OCI-LY1 (cell line): Measurements from ENCODE around the gene ROR2.

Experiments
- CTCF ChIP-seq: fragments of 200-600 bp; sonication (generic), shearing (Covaris generic); IDR thresholded peaks from 2 replicates; pipeline ENCODE4 v1.5.1; 2017; ENCODE audit warnings: mild to moderate bottlenecking, antibody characterized with exemption, low read length, moderate library complexity, mixed read lengths
- EZH2 ChIP-seq: fragments of 200-600 bp; sonication (generic), shearing (Covaris generic); IDR thresholded peaks from 2 replicates; pipeline ENCODE4 v1.8.0; 2017; ENCODE audit warnings: borderline replicate concordance, mixed run types, mild to moderate bottlenecking, antibody characterized with exemption, low read length, moderate library complexity, mixed read lengths

- TF ChIP-seq CTCF, result no peak
- no peak for TF ChIP-seq EZH2
Observed at GRCh38 chr9:91578911-91579310, 371.1 kb downstream of the ROR2 start.
